ENCODE data around the gene NINJ2. TPM values are rescaled to one million over a fixed set of nuclear protein-coding genes. Genes with fewer than 3 reads are reported as not detected.
"Not testable (repeated sequence)": the region's sequence is repeated elsewhere in the genome, so short reads cannot be mapped to it uniquely, and the experiment has no call there.

NINJ2 gene
- total and polyA plus RNA-seq, 7 donors = 11.8 to 66.6 (median 33.1) TPM

- Histone ChIP-seq H3K9me3 (no peaks in the 10 kb centered on the region), H3K36me3 (ENCODE audit: insufficient read depth in 1 of 2, low read depth in 1 of 2) (no peaks in the 10 kb centered on the region), H3K4me1 (peaks cover 58% of the 10 kb centered on the region), H3K4me3 (peak overlapping the region; percentile 87), H3K27me3 (ENCODE audit: insufficient read depth in 3 of 3, low read length in 2 of 3) (no peaks in the 10 kb centered on the region), H3K27ac (peak overlapping the region; percentile 100)
- no peak for ATAC-seq
- WGBS, 3 donors = 78 to 86% (median 83%) methylated on average over 6 of the region's 6 CpGs
- intact Hi-C loops (cut with DNase I) = loop anchor here (5.0 to 10.0 kb wide), 4 partner anchors 73 to 301 kb away; partner anchors contain the start of genes RAD52 (in 1 of the 2) and WNK1 (in 1 of the 2)
- no peak for DNase-seq
- TF ChIP-seq CTCF (IDR thresholded peaks at IDR 0.05) = no peak
Measured at GRCh38 chr12:644303-644639, 19.0 kb downstream of the NINJ2 start.

- WGBS, 3 donors = 35 to 43% (median 42%) methylated on average over 33 of the region's 33 CpGs
- intact Hi-C loops (cut with DNase I) = loop anchor here (1.0 to 10.0 kb wide), 5 partner anchors 74 to 301 kb away; partner anchors contain the start of genes RAD52 (in 1 of the 2) and WNK1 (in 1 of the 2)
- peak in 2 of 4 donors; percentile 27 to 29 for ATAC-seq
- peak; percentile 52 to 79 for DNase-seq
- peaks cover 63% of the 10 kb centered on the region for H3K4me1 ChIP-seq
- peak overlapping the region; percentile 100 for H3K27ac ChIP-seq
- TF ChIP-seq CTCF (IDR thresholded peaks at IDR 0.05) = no peak
- H3K9me3 ChIP-seq = no peaks in the 10 kb centered on the region
- H3K4me3 ChIP-seq = peak overlapping the region; percentile 87
- no peaks in the 10 kb centered on the region for H3K27me3 ChIP-seq (ENCODE audit: insufficient read depth in 3 of 3, low read length in 2 of 3)
- no peaks in the 10 kb centered on the region for H3K36me3 ChIP-seq (ENCODE audit: insufficient read depth in 1 of 2, low read depth in 1 of 2)
Measured at GRCh38 chr12:643475-644302, 19.6 kb downstream of the NINJ2 start.

GRCh38 chr12:642633-643474 is 20.4 kb downstream of the NINJ2 start:
- Histone ChIP-seq H3K27ac (peak overlapping the region; percentile 100), H3K4me3 (peak overlapping the region; percentile 87), H3K27me3 (ENCODE audit: insufficient read depth in 3 of 3, low read length in 2 of 3) (no peaks in the 10 kb centered on the region), H3K4me1 (peaks cover 69% of the 10 kb centered on the region), H3K9me3 (no peaks in the 10 kb centered on the region), H3K36me3 (ENCODE audit: insufficient read depth in 1 of 2, low read depth in 1 of 2) (no peaks in the 10 kb centered on the region)
- peak; percentile 51 to 81 (median 62) for ATAC-seq
- DNase-seq = peak; percentile 88 to 89
- WGBS, 3 donors = 3 to 5% (median 3%) methylated on average over 36 to 95 of the region's 95 CpGs
- TF ChIP-seq CTCF (IDR thresholded peaks at IDR 0.05) = peak; percentile 31
- intact Hi-C loops (cut with DNase I) = loop anchor here (1.0 to 10.0 kb wide), 5 partner anchors 74 to 302 kb away; partner anchors contain the start of genes RAD52 (in 1 of the 2) and WNK1 (in 1 of the 2)

- H3K4me1 ChIP-seq = peaks cover 59% of the 10 kb centered on the region
- DNase-seq; ATAC-seq; H3K27me3 ChIP-seq (ENCODE audit: insufficient read depth in 3 of 3, low read length in 2 of 3); H3K36me3 ChIP-seq (ENCODE audit: insufficient read depth in 1 of 2, low read depth in 1 of 2); H3K9me3 ChIP-seq; H3K4me3 ChIP-seq: not testable (repeated sequence)
- WGBS, 3 donors = 96 to 98% (median 96%) methylated on average over 11 of the region's 11 CpGs
- intact Hi-C loops (cut with DNase I) = loop anchor here (5.0 to 10.0 kb wide), 4 partner anchors 76 to 303 kb away; partner anchors contain the start of genes RAD52 (in 1 of the 2) and WNK1 (in 1 of the 2)
- peak overlapping the region; percentile 100 for H3K27ac ChIP-seq
Measured at GRCh38 chr12:641321-641720, 21.9 kb downstream of the NINJ2 start.
